ENCODE results near the gene GPR87. TPM values are rescaled to one million over a fixed set of nuclear protein-coding genes. Genes with fewer than 3 reads are reported as not detected.

Gene GPR87
- total RNA-seq, 3 donors from 2014 or later (not counting 1 experiment from before 2014, with no cell fraction given), result not detected

DNA sequence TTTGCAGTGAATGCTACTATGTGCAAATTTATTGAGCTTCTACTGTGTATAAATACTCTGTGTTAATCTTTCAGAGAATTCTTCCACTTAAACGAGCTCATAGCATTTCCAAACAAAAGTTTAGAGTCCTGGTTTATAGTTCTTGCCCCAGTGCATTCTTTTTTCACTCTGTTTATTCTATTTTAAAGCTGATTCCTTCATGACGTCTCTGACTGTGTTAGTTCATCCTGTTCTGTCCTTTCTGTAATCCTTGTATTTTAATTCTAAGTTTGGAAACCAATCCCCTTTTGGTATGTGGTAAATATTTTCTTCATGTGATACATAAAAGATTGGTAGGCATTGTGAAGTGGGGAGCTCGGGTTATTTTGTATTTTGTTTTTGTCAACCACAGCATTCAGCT, 57.0 kb downstream of the GPR87 start:
- no peak for ATAC-seq
- no peak for TF ChIP-seq CTCF (IDR thresholded peaks at IDR 0.05)
- no peak overlapping the region for H3K27ac ChIP-seq (ENCODE audit: low read length)

DNA sequence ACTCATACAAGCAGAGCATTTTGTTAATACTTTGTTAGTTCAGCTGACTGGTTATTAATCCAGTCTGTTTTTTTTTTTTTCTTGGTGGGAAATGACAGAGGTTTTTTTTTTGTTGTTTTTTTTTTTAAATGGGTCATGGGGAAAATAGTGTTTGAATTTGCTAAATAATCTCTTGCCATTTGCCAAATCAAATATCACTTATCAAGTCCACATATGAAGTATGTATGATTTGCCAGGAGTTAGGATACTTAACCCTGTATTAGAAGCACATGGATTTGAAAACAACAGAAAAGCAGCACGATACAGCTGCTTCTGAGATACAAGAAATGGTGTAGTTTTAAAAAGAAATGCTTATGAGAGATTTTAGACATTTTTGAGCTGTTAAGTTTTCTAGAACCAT, 59.9 kb downstream of the GPR87 start:
- Mint-ChIP-seq H3K9me3 (no peaks in the 10 kb centered on the region), H3K27ac (no peak overlapping the region), H3K27me3 (ENCODE audit: low read depth in 2 of 2) (peaks cover 0 to 12% of the 10 kb centered on the region in 2 donors), H3K4me3 (no peak overlapping the region), H3K36me3 (no peaks in the 10 kb centered on the region), H3K4me1 (no peaks in the 10 kb centered on the region)
- Histone ChIP-seq H3K36me3 (ENCODE audit: control insufficient read depth, insufficient read depth, low read length) (no peaks in the 10 kb centered on the region), H3K9me3 (ENCODE audit: control insufficient read depth, insufficient read depth, low read length) (no peaks in the 10 kb centered on the region), H3K4me3 (ENCODE audit: low read length) (no peak overlapping the region), H3K27ac (ENCODE audit: low read length) (no peak overlapping the region), H3K4me1 (ENCODE audit: control insufficient read depth, insufficient read depth, low read length) (no peaks in the 10 kb centered on the region), H3K27me3 (ENCODE audit: control insufficient read depth, insufficient read depth, low read length) (no peaks in the 10 kb centered on the region)
- WGBS (ENCODE audit: insufficient coverage), result 94% methylated on average over 1 of the region's 1 CpG
- intact Hi-C loops (cut with micrococcal nuclease), result no loop called here
- DNase-seq (no peak), ATAC-seq (no peak)
- TF ChIP-seq CTCF (IDR thresholded peaks at IDR 0.05), result no peak

More for the DNA sequence above, 57.0 kb downstream of the GPR87 start:
- Histone ChIP-seq H3K4me1 (ENCODE audit: control insufficient read depth, insufficient read depth, low read length) (no peaks in the 10 kb centered on the region), H3K9me3 (ENCODE audit: control insufficient read depth, insufficient read depth, low read length) (no peaks in the 10 kb centered on the region), H3K27me3 (ENCODE audit: control insufficient read depth, insufficient read depth, low read length) (no peaks in the 10 kb centered on the region), H3K4me3 (ENCODE audit: low read length) (no peak overlapping the region), H3K36me3 (ENCODE audit: control insufficient read depth, insufficient read depth, low read length) (no peaks in the 10 kb centered on the region)
- no peaks in the 10 kb centered on the region for H3K36me3 Mint-ChIP-seq
- H3K27ac Mint-ChIP-seq, result no peak overlapping the region
- H3K9me3 Mint-ChIP-seq, result no peaks in the 10 kb centered on the region
- no peak for DNase-seq
- intact Hi-C loops (cut with micrococcal nuclease), result no loop called here
- H3K27me3 Mint-ChIP-seq (ENCODE audit: low read depth in 2 of 2), result peaks cover 0 to 12% of the 10 kb centered on the region in 2 donors
- no peaks in the 10 kb centered on the region for H3K4me1 Mint-ChIP-seq
- 84% methylated on average over 3 of the region's 3 CpGs for WGBS (ENCODE audit: insufficient coverage)
- no peak overlapping the region for H3K4me3 Mint-ChIP-seq

GRCh38 chr3:151248772-151249337, 67.8 kb downstream of the GPR87 start:
- intact Hi-C loops (cut with micrococcal nuclease), result no loop called here
- H3K9me3 Mint-ChIP-seq, result no peaks in the 10 kb centered on the region
- H3K4me1 Mint-ChIP-seq, result no peaks in the 10 kb centered on the region

More at GRCh38 chr3:151248772-151249337, 67.8 kb downstream of the GPR87 start:
- H3K27ac Mint-ChIP-seq, result no peak overlapping the region
- ATAC-seq, result no peak
- Histone ChIP-seq H3K27ac (ENCODE audit: low read length) (no peak overlapping the region), H3K4me3 (ENCODE audit: low read length) (no peak overlapping the region), H3K27me3 (ENCODE audit: control insufficient read depth, insufficient read depth, low read length) (no peaks in the 10 kb centered on the region), H3K36me3 (ENCODE audit: control insufficient read depth, insufficient read depth, low read length) (no peaks in the 10 kb centered on the region), H3K9me3 (ENCODE audit: control insufficient read depth, insufficient read depth, low read length) (no peaks in the 10 kb centered on the region), H3K4me1 (ENCODE audit: control insufficient read depth, insufficient read depth, low read length) (no peaks in the 10 kb centered on the region)
- peaks cover 0 to 6% of the 10 kb centered on the region in 2 donors for H3K27me3 Mint-ChIP-seq (ENCODE audit: low read depth in 2 of 2)
- H3K36me3 Mint-ChIP-seq, result no peaks in the 10 kb centered on the region
- WGBS (ENCODE audit: insufficient coverage), result 95% methylated on average over 3 of the region's 3 CpGs
- H3K4me3 Mint-ChIP-seq, result no peak overlapping the region
- TF ChIP-seq CTCF (IDR thresholded peaks at IDR 0.05), result no peak
- DNase-seq, result no peak

Other genes starting within 250 kb of the GPR87 start
- gene MED12L, start 231.2 kb downstream of the GPR87 start, total RNA-seq, result 1 to 10 TPM; 3.0 to 6.5 (median 3.0) TPM
- 1 to 10 TPM; 3.4 to 9.0 (median 8.2) TPM for gene GPR171, start 113.6 kb downstream of the GPR87 start, total RNA-seq
- under 1 TPM; 0.25 to 0.93 (median 0.31) TPM for gene P2RY14, start 38.3 kb downstream of the GPR87 start, total RNA-seq
- gene P2RY13, start 12.7 kb upstream of the GPR87 start, total RNA-seq, result 1 to 10 TPM in 1 of 3 donors, under 1 TPM in 2; 0.59 to 6.5 (median 0.88) TPM
- 1 to 10 TPM in 2 of 3 donors, under 1 TPM in 1; 0.52 to 1.6 (median 1.3) TPM for gene P2RY12, start 67.9 kb upstream of the GPR87 start, total RNA-seq
- under 1 TPM in 1 of 3 donors, not detected in 2; 0.02 TPM for gene IGSF10, start 144.2 kb upstream of the GPR87 start, total RNA-seq